K562 (cell line): ENCODE data around the gene MDP1. TPM values are rescaled to one million over a fixed set of nuclear protein-coding genes. Genes with fewer than 3 reads are reported as not detected.
A peak's percentile ranks its signal among the peaks of the same experiment; 100 is the strongest.

Experiments
- ATAC-seq: fragments of 200-7000 bp; cut with Tn5 transposase; 3 replicates; pipeline ENCODE4 v1.9.1; 2020; ENCODE audit warnings: moderate library complexity
- BruUV-seq: library from RNA; stranded (reverse); fragments of 400-500 nt; replicated peaks from 2 replicates; lab custom pipeline; 2021; lab: Mats Ljungman, UMichigan
- CTCF ChIA-PET: fragments of 300-600 bp; formaldehyde crosslinking; extraction: SDS; loops from one replicate; lab custom pipeline; 2021; ENCODE audit warnings: low intra/inter-chr PET ratio; lab: Yijun Ruan, JAX
- POLR2A ChIA-PET: fragments of 300-600, 350-650 bp; sonication (Branson Sonifier 250); formaldehyde crosslinking; extraction: SDS; loops from one replicate; lab custom pipeline; 2021; ENCODE audit warnings: antibody characterized with exemption, inconsistent platforms; lab: Yijun Ruan, JAX
- DNase-seq, 4 experiments: peaks; one replicate each; pipeline versions ENCODE4 v3.0.0 to v3.0.0-alpha.2; 2011 to 2018; ENCODE audit warnings: low spot score in 3 of 4, mixed read lengths in 3 of 4; ENCODE audit errors: extremely low read depth in 1 of 4
- FAIRE-seq: peaks from 2 replicates; lab custom pipeline; 2011; peaks lifted over from hg19 to GRCh38; lab: Jason Lieb, UNC
- H2AFZ ChIP-seq: 2 replicates; pipeline ENCODE4 v1.6.0; 2011; ENCODE audit warnings: low read depth, low read length, control low read depth, inconsistent platforms
- H3K27ac ChIP-seq: fragments of 200-600 bp; 3 replicates; pipeline ENCODE4 v1.8.0; 2011; ENCODE audit warnings: low read depth, mild to moderate bottlenecking, control low read depth, inconsistent platforms, low read length, moderate library complexity, mixed read lengths; ENCODE audit errors: extremely low read depth
- H3K27me3 ChIP-seq, 2 experiments: fragments of 300-600 bp in 1 of 2; 2 replicates in 1 of 2; 3 replicates in 1 of 2; pipeline versions ENCODE4 v1.6.0 to v1.8.0; 2011; ENCODE audit warnings: inconsistent platforms in 2 of 2, low read length in 2 of 2, mild to moderate bottlenecking in 1 of 2, mixed read lengths in 1 of 2, moderate library complexity in 1 of 2; ENCODE audit not compliant: control insufficient read depth in 2 of 2, insufficient read depth in 2 of 2
- H3K36me3 ChIP-seq: fragments of 300-600 bp; 3 replicates; pipeline ENCODE4 v1.8.0; 2011; ENCODE audit warnings: mild to moderate bottlenecking, low read length, inconsistent platforms; ENCODE audit not compliant: control insufficient read depth, insufficient read depth
- H3K4me1 ChIP-seq, 2 experiments: fragments of 200-600 bp in 1 of 2; replicated peaks in 1 of 2; 2 replicates in 1 of 2; 3 replicates in 1 of 2; pipeline versions ENCODE4 v1.5.1 to v1.8.0; 2011; ENCODE audit warnings: inconsistent platforms in 2 of 2, low read length in 2 of 2, mild to moderate bottlenecking in 1 of 2, mixed read lengths in 1 of 2, moderate library complexity in 1 of 2; ENCODE audit not compliant: control insufficient read depth in 2 of 2, insufficient read depth in 2 of 2
- H3K4me2 ChIP-seq: 2 replicates; pipeline ENCODE4 v1.6.1; 2011; ENCODE audit warnings: low read length, control low read depth, inconsistent platforms, mixed read lengths; ENCODE audit not compliant: insufficient read depth
- H3K4me3 ChIP-seq: fragments of 200-600 bp; sonication (generic), shearing (Covaris generic); 2 replicates; pipeline ENCODE4 v1.5.1; 2016; ENCODE audit warnings: control low read depth, inconsistent platforms
- H3K79me2 ChIP-seq: fragments of 200-600 bp; 3 replicates; pipeline ENCODE4 v1.8.0; 2011; ENCODE audit warnings: low read length, inconsistent platforms; ENCODE audit not compliant: control insufficient read depth, insufficient read depth
- H3K9ac ChIP-seq, 2 experiments: 2 replicates each; pipeline versions ENCODE4 v1.6.0 to v1.6.1; 2011; ENCODE audit warnings: low read depth in 2 of 2, low read length in 2 of 2, control low read depth in 1 of 2, inconsistent platforms in 1 of 2, mild to moderate bottlenecking in 1 of 2, mixed read lengths in 1 of 2; ENCODE audit not compliant: insufficient read depth in 1 of 2
- H3K9me1 ChIP-seq: one replicate; pipeline ENCODE4 v1.6.0; 2011; ENCODE audit warnings: inconsistent platforms, mild to moderate bottlenecking, low read length, moderate library complexity; ENCODE audit not compliant: control insufficient read depth, insufficient read depth
- H3K9me3 ChIP-seq: replicated peaks from 2 replicates; pipeline ENCODE4 v1.5.1; 2011; ENCODE audit warnings: low read depth, low read length, inconsistent platforms; ENCODE audit not compliant: control insufficient read depth, insufficient read depth
- H4K20me1 ChIP-seq: replicated peaks from 2 replicates; pipeline ENCODE4 v1.6.1; 2011; ENCODE audit warnings: low read length, inconsistent platforms, mixed read lengths; ENCODE audit not compliant: control insufficient read depth, insufficient read depth
- HNRNPLL ChIP-seq: fragments of 200-400 bp; formaldehyde crosslinking; IDR thresholded peaks from 2 replicates; pipeline ENCODE4 v1.6.1; 2017; ENCODE audit warnings: low read length, low read depth, mild to moderate bottlenecking; ENCODE audit not compliant: poor library complexity, severe bottlenecking
- STAT6 ChIP-seq: sonication (generic); formaldehyde crosslinking; IDR thresholded peaks from 2 replicates; pipeline ENCODE4 v1.8.1; 2023; ENCODE audit warnings: mild to moderate bottlenecking, missing genetic modification reagents
- WHSC1 ChIP-seq: IDR thresholded peaks from one replicate; pipeline ENCODE4 v1.6.1; 2012; ENCODE audit warnings: low read length, control low read depth, inconsistent platforms
- ZNF197 ChIP-seq: fragments of 200-800 bp; sonication (Bioruptor generic); IDR thresholded peaks from 2 replicates; pipeline ENCODE4 v1.6.1; 2016; ENCODE audit warnings: low read depth, missing genetic modification characterization, missing compliant biosample characterization
- WGBS: fragments of 100-300 bp; shearing (Covaris generic); methylation state at CpG from one replicate; pipeline ENCODE4 v1.1.6; 2016; ENCODE audit warnings: low coverage, mixed read lengths; ENCODE audit not compliant: insufficient coverage; ENCODE audit errors: missing lambda C conversion rate; 5-methylcytosine and 5-hydroxymethylcytosine counted together
- in situ Hi-C: fragments of 300-500 bp; cut with MboI; formaldehyde crosslinking; loops from 4 replicates; pipeline ENCODE4 v1.15.0; 2018; ENCODE audit warnings: inconsistent platforms, mixed read lengths
- intact Hi-C: fragments of 100-400 bp; cut with micrococcal nuclease; formaldehyde crosslinking; loops from 2 replicates; pipeline ENCODE4 v1.14.2; 2022
- polyA plus RNA-seq, 8 experiments: library from polyadenylated mRNA; depleted of rRNA in 4 of 8; stranded (reverse) in 5 of 8; unstranded in 3 of 8; fragments of >200 nt; fragmentation: Nextera tagmentation in 2 of 8; fragmentation: Illumina TruSeq in 1 of 8; extraction: Ambion mirVana in 2 of 8; extraction: Trizol in 1 of 8; gene quantifications; 2 replicates each; pipeline versions ENCODE4 v1.2.1 to v1.2.3, GENCODE V29; 2011 to 2014; ENCODE audit warnings: inconsistent platforms in 1 of 8, missing spikeins in 1 of 8
- total RNA-seq, 7 experiments: library from RNA; depleted of rRNA in 6 of 7; stranded (reverse); fragments of >200 nt in 6 of 7; fragmentation: Illumina TruSeq in 2 of 7; extraction: Trizol in 2 of 7; gene quantifications; 2 replicates each; pipeline versions ENCODE4 v1.2.1 to v1.2.3, GENCODE V29; 2011 to 2021; ENCODE audit warnings: low replicate concordance in 1 of 7

Gene MDP1
- total and polyA plus RNA-seq, 9 of the 15 experiments (the other 6 are each of a cell fraction or from before 2014, with no cell fraction given) = 2.7 to 29.6 (median 11.0) TPM

GRCh38 chr14:24186831-24187538 lies 28.9 kb downstream of the MDP1 start:
- H3K4me1 ChIP-seq = peaks cover 0 to 21% of the 10 kb centered on the region in 2 experiments; a peak in 3 of 5 replicates
- peak overlapping the region; percentile 71; the same call in 1 of the 2 replicates for H3K4me3 ChIP-seq
- no peak overlapping the region for H2AFZ ChIP-seq
- 81% methylated on average over 7 of the region's 10 CpGs for WGBS
- FAIRE-seq (no peak), DNase-seq (no peak), ATAC-seq (no peak)
- H3K9me1 ChIP-seq = peaks cover 3% of the 10 kb centered on the region
- BruUV-seq = no TSS peak
- peak overlapping the region; percentile 87 to 91; a peak in 3 of 4 replicates for H3K9ac ChIP-seq
- TF ChIP-seq ZNF197 (CRISPR knock-in tag) (no peak), HNRNPLL (peak; percentile 14), WHSC1 (no peak), STAT6 (CRISPR knock-in tag) (no peak)
- POLR2A ChIA-PET = no interaction called here
- H3K79me2 ChIP-seq = peaks cover 18% of the 10 kb centered on the region
- H3K36me3 ChIP-seq = peaks cover 71% of the 10 kb centered on the region; the same call in 2 of the 3 replicates
- 0 out of 2 replicates have a peak overlapping the region, but pooled peaks have one; percentile 87 for H3K4me2 ChIP-seq
- intact Hi-C loops = no loop called here
- no peaks in the 10 kb centered on the region for H3K27me3 ChIP-seq
- CTCF ChIA-PET = no interaction called here
- in situ Hi-C loops = no loop called here
- H3K9me3 ChIP-seq = no peaks in the 10 kb centered on the region
- H4K20me1 ChIP-seq = peaks cover 9% of the 10 kb centered on the region; the same call in 1 of the 2 replicates
- H3K27ac ChIP-seq = no peak overlapping the region
